Esophagus squamous epithelium (tissue), 4 donors: ENCODE results near the gene THRA.

Experiments used
- CTCF ChIP-seq, 6 experiments: fragments of 450-650 bp in 4 of 6; fragments of 200-600 bp in 2 of 6; sonication (generic) in 2 of 6; IDR thresholded peaks; one replicate each; pipeline ENCODE4 v1.5.1; 2016 to 2019; ENCODE audit warnings: antibody characterized with exemption in 6 of 6, mild to moderate bottlenecking in 4 of 6, moderate library complexity in 4 of 6
- POLR2A ChIP-seq, 4 donors: fragments of 450-650 bp; IDR thresholded peaks; one replicate each; pipeline ENCODE4 v1.6.1; 2017; ENCODE audit warnings: antibody characterized with exemption in 4 of 4, mild to moderate bottlenecking in 4 of 4, moderate library complexity in 3 of 4

- TF ChIP-seq POLR2A (IDR thresholded peaks at IDR 0.05) = no peak
- TF ChIP-seq CTCF (IDR thresholded peaks at IDR 0.05) = no peak
Observed at GRCh38 chr17:40031706-40032105, 31.1 kb upstream of the THRA start.
